ENCODE data around the gene GCNA. TPM values are rescaled to one million over a fixed set of nuclear protein-coding genes. Genes with fewer than 3 reads are reported as not detected.

GCNA gene
- total RNA-seq, 1 experiment from 2014 or later: 0.98 TPM

- Histone ChIP-seq H3K9me2 (ENCODE audit: insufficient read depth) (no peaks in the 10 kb centered on the region), H3K4me1 (ENCODE audit: control insufficient read depth in 1 of 2, insufficient read depth in 2 of 2, low read length in 2 of 2) (no peaks in the 10 kb centered on the region), H3K9ac (ENCODE audit: low read length) (no peak overlapping the region), H3K27me3 (ENCODE audit: insufficient read depth, low read length) (no peaks in the 10 kb centered on the region), H3K79me2 (ENCODE audit: insufficient read depth, low read length) (peaks cover 51% of the 10 kb centered on the region), H3K27ac (ENCODE audit: low read depth, low read length) (no peak overlapping the region), H3K36me3 (ENCODE audit: control insufficient read depth in 1 of 2, insufficient read depth in 2 of 2, low read length in 2 of 2) (peaks cover 26 to 29% of the 10 kb centered on the region in 2 experiments), H3K4me2 (ENCODE audit: low read length) (no peak overlapping the region), H4K20me1 (ENCODE audit: insufficient read depth) (peaks cover 2% of the 10 kb centered on the region; the same call in 1 of the 2 replicates), H3K4me3 (replicated peaks in 1 of 2; ENCODE audit: low read depth in 1 of 2, low read length in 2 of 2) (no peak overlapping the region), H3K9me3 (ENCODE audit: control insufficient read depth in 1 of 2, insufficient read depth in 1 of 2, low read depth in 1 of 2, low read length in 2 of 2) (no peaks in the 10 kb centered on the region), H2AFZ (ENCODE audit: low read depth, low read length, poor library complexity, severe bottlenecking) (no peak overlapping the region)
- BruUV-seq (replicated peaks): no TSS peak
- intact Hi-C loops (cut with micrococcal nuclease): loop anchor here (10.0 kb wide), 1 partner anchor 151 kb away; no protein-coding TSS in a partner anchor
- ATAC-seq (no peak), DNase-seq (ENCODE audit: low read depth, low spot score) (no peak)
- RAD21 ChIA-PET (ENCODE audit: low non-redundant PET in 1 of 2, low total read pairs in 2 of 2, uncharacterized antibody in 2 of 2, unreplicated experiment in 2 of 2): no interaction called here
- TF ChIP-seq MAX (IDR thresholded peaks at IDR 0.05): no peak
- TF ChIP-seq POLR2A (IDR thresholded peaks at IDR 0.05; ENCODE audit: borderline replicate concordance, extremely low read depth, insufficient read depth, insufficient read length): no peak
- TF ChIP-seq, protein P1, sequence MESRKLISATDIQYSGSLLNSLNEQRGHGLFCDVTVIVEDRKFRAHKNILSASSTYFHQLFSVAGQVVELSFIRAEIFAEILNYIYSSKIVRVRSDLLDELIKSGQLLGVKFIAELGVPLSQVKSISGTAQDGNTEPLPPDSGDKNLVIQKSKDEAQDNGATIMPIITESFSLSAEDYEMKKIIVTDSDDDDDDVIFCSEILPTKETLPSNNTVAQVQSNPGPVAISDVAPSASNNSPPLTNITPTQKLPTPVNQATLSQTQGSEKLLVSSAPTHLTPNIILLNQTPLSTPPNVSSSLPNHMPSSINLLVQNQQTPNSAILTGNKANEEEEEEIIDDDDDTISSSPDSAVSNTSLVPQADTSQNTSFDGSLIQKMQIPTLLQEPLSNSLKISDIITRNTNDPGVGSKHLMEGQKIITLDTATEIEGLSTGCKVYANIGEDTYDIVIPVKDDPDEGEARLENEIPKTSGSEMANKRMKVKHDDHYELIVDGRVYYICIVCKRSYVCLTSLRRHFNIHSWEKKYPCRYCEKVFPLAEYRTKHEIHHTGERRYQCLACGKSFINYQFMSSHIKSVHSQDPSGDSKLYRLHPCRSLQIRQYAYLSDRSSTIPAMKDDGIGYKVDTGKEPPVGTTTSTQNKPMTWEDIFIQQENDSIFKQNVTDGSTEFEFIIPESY (IDR thresholded peaks at IDR 0.05; ENCODE audit: extremely low read depth, insufficient replicate concordance, low read length): no peak
- TF ChIP-seq TCF7L2 (IDR thresholded peaks at IDR 0.05; ENCODE audit: borderline replicate concordance, extremely low read depth, insufficient read depth, insufficient read length): no peak
- TF ChIP-seq, protein P2, sequence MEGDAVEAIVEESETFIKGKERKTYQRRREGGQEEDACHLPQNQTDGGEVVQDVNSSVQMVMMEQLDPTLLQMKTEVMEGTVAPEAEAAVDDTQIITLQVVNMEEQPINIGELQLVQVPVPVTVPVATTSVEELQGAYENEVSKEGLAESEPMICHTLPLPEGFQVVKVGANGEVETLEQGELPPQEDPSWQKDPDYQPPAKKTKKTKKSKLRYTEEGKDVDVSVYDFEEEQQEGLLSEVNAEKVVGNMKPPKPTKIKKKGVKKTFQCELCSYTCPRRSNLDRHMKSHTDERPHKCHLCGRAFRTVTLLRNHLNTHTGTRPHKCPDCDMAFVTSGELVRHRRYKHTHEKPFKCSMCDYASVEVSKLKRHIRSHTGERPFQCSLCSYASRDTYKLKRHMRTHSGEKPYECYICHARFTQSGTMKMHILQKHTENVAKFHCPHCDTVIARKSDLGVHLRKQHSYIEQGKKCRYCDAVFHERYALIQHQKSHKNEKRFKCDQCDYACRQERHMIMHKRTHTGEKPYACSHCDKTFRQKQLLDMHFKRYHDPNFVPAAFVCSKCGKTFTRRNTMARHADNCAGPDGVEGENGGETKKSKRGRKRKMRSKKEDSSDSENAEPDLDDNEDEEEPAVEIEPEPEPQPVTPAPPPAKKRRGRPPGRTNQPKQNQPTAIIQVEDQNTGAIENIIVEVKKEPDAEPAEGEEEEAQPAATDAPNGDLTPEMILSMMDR (IDR thresholded peaks at IDR 0.05 in 2 of 3, conservative IDR thresholded peaks at IDR 0.05 in 1 of 3; ENCODE audit: borderline replicate concordance in 1 of 3, insufficient read depth in 1 of 3, low read depth in 2 of 3, low read length in 2 of 3): no peak
- TF ChIP-seq EGR1 (IDR thresholded peaks at IDR 0.05; ENCODE audit: low read depth): no peak
- TF ChIP-seq ZNF274 (IDR thresholded peaks at IDR 0.05; ENCODE audit: low read depth, low read length): no peak
- TF ChIP-seq SP1 (IDR thresholded peaks at IDR 0.05; ENCODE audit: low read depth): no peak
- TF ChIP-seq RAD21 (IDR thresholded peaks at IDR 0.05; ENCODE audit: low read depth): no peak
- TF ChIP-seq ZFX (IDR thresholded peaks at IDR 0.05): no peak
- no peak for TF ChIP-seq YY1 (IDR thresholded peaks at IDR 0.05; ENCODE audit: extremely low read depth, insufficient replicate concordance, low read depth, low read length)
- no peak for TF ChIP-seq ELF1 (IDR thresholded peaks at IDR 0.05; ENCODE audit: borderline replicate concordance, low read depth)
- TF ChIP-seq SIN3A (IDR thresholded peaks at IDR 0.05; ENCODE audit: low read depth): no peak
- TF ChIP-seq POLR2AphosphoS5 (IDR thresholded peaks at IDR 0.05; ENCODE audit: low read depth, low read length): no peak
- TF ChIP-seq EZH2 (IDR thresholded peaks at IDR 0.05): no peak
- no peak for TF ChIP-seq CBX3 (IDR thresholded peaks at IDR 0.05; ENCODE audit: low read depth)
- TF ChIP-seq REST (IDR thresholded peaks at IDR 0.05; ENCODE audit: low read depth): no peak
- no peak for TF ChIP-seq FOSL1 (IDR thresholded peaks at IDR 0.05; ENCODE audit: low read depth)
- TF ChIP-seq EZH2phosphoT487 (IDR thresholded peaks at IDR 0.05; ENCODE audit: borderline replicate concordance): no peak
- no peak for TF ChIP-seq JUND (IDR thresholded peaks at IDR 0.05)
- POLR2A ChIA-PET: no interaction called here
- CTCF ChIA-PET: no interaction called here
These were observed 22.2 kb upstream of the GCNA start for GRCh38 chrX:71556036-71556435.

Measured in HCT116 (cell line).